ENCODE data around the gene KIF4B.

Gene KIF4B

DNA sequence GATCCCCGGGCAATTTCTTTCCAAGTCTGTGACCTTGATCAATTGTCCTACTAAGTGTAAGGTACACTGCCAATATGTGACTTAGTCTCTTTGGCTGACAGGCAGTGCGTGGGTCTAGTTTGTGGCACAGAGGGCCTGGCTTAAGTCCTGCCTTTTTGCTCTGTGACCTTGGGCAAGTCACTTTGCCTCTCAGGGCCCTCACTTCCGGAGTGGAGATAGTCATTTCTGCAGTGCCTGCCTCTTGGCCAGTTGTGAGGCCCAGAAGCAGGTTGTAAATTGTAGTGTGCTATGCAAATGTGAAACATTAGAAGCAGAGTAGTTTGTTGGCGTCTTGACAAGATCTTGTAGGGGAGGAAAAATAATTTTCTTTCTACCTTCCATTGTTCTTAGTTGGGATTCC, 39.0 kb downstream of the KIF4B start:
- TF ChIP-seq, protein P1, sequence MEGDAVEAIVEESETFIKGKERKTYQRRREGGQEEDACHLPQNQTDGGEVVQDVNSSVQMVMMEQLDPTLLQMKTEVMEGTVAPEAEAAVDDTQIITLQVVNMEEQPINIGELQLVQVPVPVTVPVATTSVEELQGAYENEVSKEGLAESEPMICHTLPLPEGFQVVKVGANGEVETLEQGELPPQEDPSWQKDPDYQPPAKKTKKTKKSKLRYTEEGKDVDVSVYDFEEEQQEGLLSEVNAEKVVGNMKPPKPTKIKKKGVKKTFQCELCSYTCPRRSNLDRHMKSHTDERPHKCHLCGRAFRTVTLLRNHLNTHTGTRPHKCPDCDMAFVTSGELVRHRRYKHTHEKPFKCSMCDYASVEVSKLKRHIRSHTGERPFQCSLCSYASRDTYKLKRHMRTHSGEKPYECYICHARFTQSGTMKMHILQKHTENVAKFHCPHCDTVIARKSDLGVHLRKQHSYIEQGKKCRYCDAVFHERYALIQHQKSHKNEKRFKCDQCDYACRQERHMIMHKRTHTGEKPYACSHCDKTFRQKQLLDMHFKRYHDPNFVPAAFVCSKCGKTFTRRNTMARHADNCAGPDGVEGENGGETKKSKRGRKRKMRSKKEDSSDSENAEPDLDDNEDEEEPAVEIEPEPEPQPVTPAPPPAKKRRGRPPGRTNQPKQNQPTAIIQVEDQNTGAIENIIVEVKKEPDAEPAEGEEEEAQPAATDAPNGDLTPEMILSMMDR (IDR thresholded peaks at IDR 0.05; ENCODE audit: borderline replicate concordance, control extremely low read depth, extremely low read depth, insufficient read depth, missing control alignments) = no peak
- in situ Hi-C loops (cut with MboI; ENCODE audit: low sequenced_read_pairs, unreplicated experiment) = no loop called here
- DNase-seq (ENCODE audit: low spot score) = no peak

DNA sequence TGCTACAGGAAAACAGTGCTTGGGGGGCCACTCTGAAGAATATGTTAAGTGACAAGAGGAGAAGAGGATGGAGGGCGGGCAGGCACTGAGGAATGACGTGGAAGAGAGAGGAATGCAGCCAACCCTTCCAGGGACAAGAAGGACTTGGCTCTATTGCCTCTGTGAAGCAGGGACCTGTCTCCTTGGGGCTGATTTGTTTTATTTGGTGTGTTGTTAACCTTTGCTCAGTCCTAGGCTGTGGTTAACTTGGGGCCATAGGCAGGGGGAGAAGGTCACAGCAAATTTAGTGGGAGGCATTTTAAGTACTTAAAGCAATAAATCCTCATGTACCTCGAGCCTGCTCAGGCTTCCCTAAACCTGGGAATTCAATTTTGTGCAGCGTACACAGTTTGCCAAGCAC, 39.9 kb downstream of the KIF4B start:
- in situ Hi-C loops (cut with MboI; ENCODE audit: low sequenced_read_pairs, unreplicated experiment) = no loop called here
- TF ChIP-seq, protein P1 (IDR thresholded peaks at IDR 0.05; ENCODE audit: borderline replicate concordance, control extremely low read depth, extremely low read depth, insufficient read depth, missing control alignments) = no peak

DNA sequence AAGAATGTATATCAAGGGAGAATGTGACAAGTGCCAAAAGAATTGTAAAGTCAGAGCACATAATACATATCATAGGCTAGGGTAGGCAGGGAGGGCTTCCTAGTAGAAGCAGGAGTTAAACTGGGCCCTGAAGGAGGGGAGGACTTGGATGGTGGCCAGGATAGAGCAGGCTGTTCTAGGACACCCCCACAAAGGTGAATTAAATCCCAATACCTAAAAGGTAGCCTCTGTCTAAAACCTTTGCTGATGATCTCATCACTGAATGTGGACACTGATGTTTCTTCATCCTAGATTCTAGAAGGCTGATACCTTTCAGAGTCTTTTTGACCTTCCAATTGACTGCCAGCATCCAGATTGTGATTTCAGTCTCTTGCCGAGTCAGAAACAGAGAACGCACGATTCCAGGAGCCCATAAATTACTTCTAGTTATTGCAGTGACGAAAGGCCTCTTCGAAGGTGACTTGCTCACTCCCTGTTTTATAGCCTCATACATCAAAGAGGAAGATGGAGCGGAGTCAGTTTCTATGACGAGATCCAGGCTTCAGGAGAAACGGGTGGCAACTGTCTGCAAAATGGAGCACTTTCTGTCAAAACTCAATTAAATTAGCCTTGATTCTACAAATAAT, 43.2 kb downstream of the KIF4B start:
- TF ChIP-seq, protein P1 (IDR thresholded peaks at IDR 0.05; ENCODE audit: borderline replicate concordance, control extremely low read depth, extremely low read depth, insufficient read depth, missing control alignments) = no peak
- DNase-seq (ENCODE audit: low spot score) = no peak
- in situ Hi-C loops (cut with MboI; ENCODE audit: low sequenced_read_pairs, unreplicated experiment) = no loop called here

More for the DNA sequence above, 39.9 kb downstream of the KIF4B start:
- DNase-seq (ENCODE audit: low spot score) = no peak

DNA sequence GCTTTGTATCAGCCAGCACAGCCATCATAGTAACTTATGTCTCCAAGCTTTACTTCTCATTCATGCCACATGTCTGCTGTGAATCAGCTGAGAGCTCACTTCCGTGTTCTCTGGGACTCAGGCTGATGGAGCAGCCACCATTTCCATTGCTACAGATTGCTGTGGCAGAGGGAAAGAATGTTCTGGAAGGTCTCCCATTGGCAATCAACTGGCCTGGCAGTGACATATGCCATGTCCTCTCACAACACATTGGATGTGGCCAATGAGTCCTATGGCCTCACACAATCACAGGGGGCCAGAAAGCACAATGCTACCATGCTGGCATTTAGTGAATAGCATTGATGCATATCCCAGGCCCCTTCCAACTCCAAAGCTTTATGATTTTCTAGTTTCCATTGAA, 44.1 kb downstream of the KIF4B start:
- TF ChIP-seq, protein P1 (IDR thresholded peaks at IDR 0.05; ENCODE audit: borderline replicate concordance, control extremely low read depth, extremely low read depth, insufficient read depth, missing control alignments) = no peak
- no peak for DNase-seq (ENCODE audit: low spot score)
- in situ Hi-C loops (cut with MboI; ENCODE audit: low sequenced_read_pairs, unreplicated experiment) = no loop called here

DNA sequence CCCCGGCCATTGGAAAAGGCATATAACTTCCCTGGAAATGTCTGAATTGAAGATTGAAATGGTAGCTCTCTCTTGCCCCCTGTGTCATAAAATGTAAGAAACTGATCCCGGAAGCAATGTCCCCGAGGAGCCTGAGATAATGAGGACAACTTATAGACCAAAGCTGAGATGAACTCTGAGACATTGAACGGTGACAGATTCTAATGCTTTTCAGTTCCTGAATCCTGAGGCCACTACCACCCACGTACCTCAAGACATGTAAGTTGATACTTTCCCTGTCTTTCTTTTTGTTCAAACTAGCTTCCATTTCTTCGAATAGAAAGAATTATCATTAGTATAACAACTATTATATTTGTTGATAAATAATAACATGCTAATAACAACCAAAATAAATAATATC, 51.0 kb downstream of the KIF4B start:
- peak; percentile 37 for DNase-seq (ENCODE audit: low spot score)
- in situ Hi-C loops (cut with MboI; ENCODE audit: low sequenced_read_pairs, unreplicated experiment) = no loop called here
- TF ChIP-seq, protein P1 (IDR thresholded peaks at IDR 0.05; ENCODE audit: borderline replicate concordance, control extremely low read depth, extremely low read depth, insufficient read depth, missing control alignments) = no peak

DNA sequence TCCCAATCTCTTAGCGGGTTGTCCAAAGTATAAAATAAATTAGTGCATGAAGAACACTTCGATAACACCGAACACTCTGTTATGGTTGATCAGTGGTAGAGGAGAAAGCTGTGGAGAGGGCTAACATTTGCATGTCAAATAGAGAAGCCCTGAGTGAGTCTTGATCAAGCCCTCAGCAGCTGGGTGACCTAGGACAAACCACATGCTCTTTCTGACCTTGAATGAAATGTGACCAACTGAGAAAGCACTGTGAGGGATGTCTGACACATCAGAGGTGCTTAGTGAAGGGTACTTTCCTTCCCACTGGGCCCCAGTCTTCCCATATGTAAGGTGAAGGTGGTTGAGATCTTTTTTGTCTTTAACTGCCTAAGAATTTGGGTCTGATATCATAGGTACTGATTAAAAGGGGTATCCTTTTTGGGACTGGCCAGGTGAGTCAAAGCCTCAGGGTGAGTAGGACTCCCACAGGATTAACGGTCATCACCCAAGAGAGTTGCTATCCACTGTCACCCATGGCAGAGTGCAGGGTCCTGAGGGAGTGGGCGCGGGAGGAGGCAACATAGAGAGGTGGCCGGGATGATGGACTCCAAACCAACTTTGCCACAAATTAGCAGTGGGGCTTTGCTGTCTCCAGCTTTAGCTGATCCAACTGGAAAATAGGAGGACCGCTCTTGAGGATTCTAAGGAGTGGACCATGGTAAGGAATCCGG, 53.5 kb downstream of the KIF4B start:
- in situ Hi-C loops (cut with MboI; ENCODE audit: low sequenced_read_pairs, unreplicated experiment) = no loop called here
- TF ChIP-seq, protein P1 (IDR thresholded peaks at IDR 0.05; ENCODE audit: borderline replicate concordance, control extremely low read depth, extremely low read depth, insufficient read depth, missing control alignments) = no peak
- DNase-seq (ENCODE audit: low spot score) = no peak
